HuH-7.5 (cell line): Measurements from ENCODE around the gene PLPP7.
"Not testable (repeated sequence)": the region's sequence is repeated elsewhere in the genome, so short reads cannot be mapped to it uniquely, and the experiment has no call there.

Experiments
- DNase-seq: peaks from one replicate; pipeline ENCODE4 v3.0.0; 2011; ENCODE audit warnings: low spot score

Gene PLPP7

GRCh38 chr9:131330814-131331600 is 41.5 kb downstream of the PLPP7 start:
- DNase-seq: no peak

GRCh38 chr9:131331996-131332395 is 42.5 kb downstream of the PLPP7 start:
- DNase-seq: not testable (repeated sequence)

GRCh38 chr9:131333771-131334628 is 44.5 kb downstream of the PLPP7 start:
- no peak for DNase-seq

- no peak for DNase-seq
Observed at GRCh38 chr9:131334629-131335367, 45.3 kb downstream of the PLPP7 start.

GRCh38 chr9:131335368-131335755 is 45.8 kb downstream of the PLPP7 start:
- no peak for DNase-seq

GRCh38 chr9:131337131-131337848 is 47.8 kb downstream of the PLPP7 start:
- no peak for DNase-seq

GRCh38 chr9:131339212-131339611 is 49.7 kb downstream of the PLPP7 start:
- not testable (repeated sequence) for DNase-seq

DNA sequence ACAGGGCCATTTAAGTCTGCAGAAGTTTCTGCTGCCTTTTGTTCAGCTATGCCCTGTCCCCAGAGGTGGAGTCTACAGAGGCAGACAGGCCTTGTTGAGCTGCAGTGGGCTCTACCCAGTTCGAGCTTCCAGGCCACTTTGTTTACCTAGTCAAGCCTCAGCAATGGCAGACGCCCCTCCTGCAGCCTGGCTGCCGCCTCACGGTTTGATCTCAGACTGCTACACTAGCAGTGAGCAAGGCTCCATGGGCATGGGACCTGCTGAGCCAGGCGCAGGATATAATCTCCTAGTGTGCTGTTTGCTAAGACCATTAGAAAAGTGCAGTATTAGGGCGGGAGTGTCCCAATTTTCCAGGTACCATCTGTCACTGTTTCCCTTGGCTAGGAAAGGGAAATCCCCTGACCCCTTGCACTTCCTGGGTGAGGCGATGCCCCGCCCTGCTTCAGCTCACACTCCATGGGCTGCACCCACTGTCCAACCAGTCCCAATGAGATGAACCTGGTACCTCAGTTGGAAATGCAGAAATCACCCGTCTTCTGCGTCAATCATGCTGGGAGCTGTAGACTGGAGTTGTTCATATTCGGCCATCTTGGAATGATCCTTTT is 55.5 kb downstream of the PLPP7 start:
- DNase-seq: not testable (repeated sequence)

DNA sequence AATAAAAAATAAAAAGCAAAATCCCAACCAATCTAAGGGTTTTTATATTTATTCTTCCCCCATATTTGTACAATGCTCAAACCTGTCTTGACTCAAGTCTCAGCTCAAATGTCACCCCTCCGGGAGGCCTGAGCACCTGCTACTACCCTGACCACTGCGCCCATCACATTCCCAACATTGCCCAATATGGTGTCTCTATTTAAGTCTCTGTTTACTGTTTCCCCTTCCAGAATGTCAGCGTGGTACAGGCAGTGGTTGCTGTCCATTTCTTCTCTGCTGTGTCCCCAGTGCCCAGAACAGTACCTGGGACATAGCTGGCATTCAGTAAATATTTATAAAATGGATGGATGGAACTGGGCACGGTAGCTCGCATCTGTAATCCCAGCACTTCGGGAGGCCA is 57.0 kb downstream of the PLPP7 start:
- DNase-seq: no peak

GRCh38 chr9:131347376-131348020 is 58.0 kb downstream of the PLPP7 start:
- DNase-seq: no peak

DNA sequence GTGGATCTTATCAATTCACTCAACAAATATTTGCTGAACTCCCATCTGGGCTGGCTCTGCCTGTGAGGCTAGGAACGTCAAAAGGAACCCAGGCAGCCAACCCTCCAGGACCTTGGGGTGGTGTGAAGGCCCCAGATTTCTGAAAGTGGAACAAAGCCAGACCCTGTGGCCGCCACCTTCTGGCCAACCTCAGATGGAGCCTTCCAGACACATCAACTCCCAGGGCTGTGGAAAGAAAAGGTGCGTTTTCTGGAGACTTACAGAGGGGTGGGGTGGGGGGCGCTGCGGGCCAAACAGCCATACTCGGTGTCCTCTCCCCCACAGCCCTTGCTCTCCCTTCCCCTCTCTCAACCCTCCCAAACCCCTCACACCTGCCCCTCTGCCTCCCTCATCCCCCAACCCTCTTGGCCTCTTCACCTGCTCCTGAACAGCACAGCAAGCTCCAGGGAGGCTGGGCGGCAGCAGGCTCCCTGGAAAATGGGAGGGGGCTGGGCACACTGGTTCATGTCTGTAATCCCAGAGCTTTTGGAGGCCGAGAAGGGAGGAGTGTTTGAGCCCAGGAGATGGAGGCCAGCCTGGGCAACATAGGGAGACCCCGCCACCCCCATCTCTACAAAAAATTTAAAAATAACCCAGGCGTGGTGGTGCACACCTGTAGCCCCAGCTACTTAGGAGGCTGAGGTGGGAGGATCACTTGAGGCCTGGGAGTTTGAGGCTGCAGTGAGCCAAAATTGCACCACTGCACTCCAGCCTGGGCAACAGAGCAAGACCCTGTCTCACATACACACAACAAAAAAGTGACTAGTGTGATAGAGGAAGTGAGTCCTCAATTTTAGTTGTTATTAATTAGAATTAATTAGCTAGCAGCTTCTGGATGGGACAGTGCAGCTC is 59.4 kb downstream of the PLPP7 start:
- DNase-seq: no peak

GRCh38 chr9:131349522-131349880 is 60.0 kb downstream of the PLPP7 start:
- DNase-seq: no peak

- DNase-seq: peak; percentile 88
Observed at GRCh38 chr9:131349881-131350563, 60.5 kb downstream of the PLPP7 start.

- DNase-seq: not testable (repeated sequence)
Observed at GRCh38 chr9:131356479-131356878, 67.0 kb downstream of the PLPP7 start.

DNA sequence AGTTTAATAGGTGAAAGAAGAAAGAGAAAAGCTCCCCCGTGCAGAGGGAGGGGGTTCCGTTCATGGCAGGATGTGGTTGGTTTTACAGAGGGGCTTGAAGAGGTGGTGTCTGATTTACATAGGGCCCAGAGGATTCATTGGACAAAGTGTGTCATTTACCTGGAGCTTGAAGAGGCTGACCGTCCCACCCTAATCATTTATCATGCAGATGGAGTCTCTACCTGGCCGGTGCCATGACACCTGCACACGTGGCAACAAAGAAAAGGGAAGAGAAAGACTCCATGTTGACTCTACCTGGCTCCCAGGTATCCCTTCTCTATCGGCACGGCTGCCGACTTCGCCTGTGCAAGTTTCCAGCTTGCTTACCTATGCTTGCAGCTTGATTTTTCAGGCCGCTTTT is 69.0 kb downstream of the PLPP7 start:
- DNase-seq: no peak
